Heart right ventricle (tissue), 16 donors: ENCODE data around the gene E2F7. TPM values are rescaled to one million over a fixed set of nuclear protein-coding genes. Genes with fewer than 3 reads are reported as not detected.

Experiments used
- ATAC-seq, 8 donors: fragments of 200-7000 bp; cut with Tn5 transposase; one replicate each; pipeline ENCODE4 v1.9.1; 2020; ENCODE audit warnings: mild to moderate bottlenecking in 8 of 8, moderate library complexity in 8 of 8, moderate number of reproducible peaks in 1 of 8
- DNase-seq, 2 donors: peaks; one replicate each; pipeline ENCODE4 v3.0.0-alpha.2; 2020
- H3K27ac ChIP-seq, 10 donors: fragments of 200-600 bp; sonication (generic) in 2 of 10; one replicate each; pipeline versions ENCODE4 v1.5.0 to v1.8.0; 2020 to 2022; ENCODE audit warnings: mild to moderate bottlenecking in 3 of 10
- H3K27me3 ChIP-seq, 7 donors: fragments of 200-600 bp; one replicate each; pipeline ENCODE4 v1.8.0; 2021 to 2022; ENCODE audit warnings: mild to moderate bottlenecking in 2 of 7
- H3K36me3 ChIP-seq, 9 donors: fragments of 200-600 bp; sonication (generic) in 1 of 9; one replicate each; pipeline versions ENCODE4 v1.5.0 to v1.8.0; 2020 to 2022; ENCODE audit warnings: mild to moderate bottlenecking in 2 of 9
- H3K4me1 ChIP-seq, 9 donors: fragments of 200-600 bp; sonication (generic) in 1 of 9; one replicate each; pipeline versions ENCODE4 v1.5.0 to v1.8.0; 2020 to 2022; ENCODE audit warnings: mild to moderate bottlenecking in 4 of 9
- H3K4me3 ChIP-seq, 10 donors: fragments of 200-600 bp; sonication (generic) in 2 of 10; one replicate each; pipeline versions ENCODE4 v1.5.0 to v1.8.0; 2020 to 2022; ENCODE audit warnings: mild to moderate bottlenecking in 7 of 10, moderate library complexity in 2 of 10
- H3K9me3 ChIP-seq, 11 donors: fragments of 200-600 bp in 10 of 11; sonication (generic) in 2 of 11; one replicate each; pipeline versions ENCODE4 v1.5.0 to v1.8.0; 2013 to 2022; ENCODE audit warnings: mild to moderate bottlenecking in 2 of 11, control low read depth in 1 of 11, moderate library complexity in 1 of 11
- WGBS, 2 donors: extraction: QIAGEN DNeasy Blood & Tissue Kit; methylation state at CpG; one replicate each; pipeline ENCODE4 v1.1.7; 2013; ENCODE audit warnings: inconsistent platforms in 1 of 2; 5-methylcytosine and 5-hydroxymethylcytosine counted together
- intact Hi-C, 10 donors: fragments of 100-400 bp; cut with DNase I; formaldehyde crosslinking; loops; one replicate each; pipeline versions ENCODE4 v1.11.1 to v1.14.2; 2022
- polyA plus RNA-seq, 2 donors: library from polyadenylated mRNA; stranded (reverse); fragments of 200-250 nt; gene quantifications; one replicate each; pipeline ENCODE4 v1.2.3, GENCODE V29; 2013
- total RNA-seq, 10 donors: library from RNA; stranded (reverse); fragmentation: NEBNext Ultra II Directional in 3 of 10; extraction: Animal tissue kit (Norgen Biotek cat#: 25700) in 3 of 10; gene quantifications; one replicate each; pipeline versions ENCODE4 v1.2.1 to v1.2.4, GENCODE V29; 2021 to 2023
- TF ChIP-seq, protein P1 (sequence below), 9 donors: fragments of 200-600 bp; sonication (generic) in 2 of 9; IDR thresholded peaks; one replicate each; pipeline versions ENCODE4 v1.5.0 to v1.8.0; 2021 to 2022; ENCODE audit warnings: antibody characterized with exemption in 9 of 9, mild to moderate bottlenecking in 5 of 9, moderate library complexity in 1 of 9
- donor health status: Arrhythmogenic right ventricular cardiomyopathy.
- donor health status: ischemic (EF 13 %, LVEDD 7.1; RV severe dilation, severe dysfunction).
- donor health status: healthy with polysubstance abuse.
- donor health status: DM: no; HTN: yes; CAD: no.
- donor health status: DM: no; HTN: no; CAD: no.
- donor health status: ischemic (EF 25% LVEDD 6.9; RV normal size, moderate dysfunction).
- donor health status: ischemic (EF 25% LVEDD 5.7; RV mildly dilated, moderate dysfunction).
- donor health status: healthy.
- donor health status: DM: yes; HTN: yes; CAD: no.
- donor health status: Ischemic cardiomyopathy.
- donor health status: ischemic (EF 35%, LVEDD 5.7; RV mildly dilated, moderate dysfunction).
- donor health status: nonischemic (EF 11% LVEDD 7.7; RV severe dilation, severe dysfunction).
- donor health status: DM: yes; HTN: yes; CAD: no.
- donor health status: PGD.
- donor health status: ischemic (EF 29% LVEDD 5.4; RV normal size, mild dysfunction).
- donor health status: nonischemic (EF 23%, LVEDD 6.1; RV moderate dilation, normal function).

E2F7 gene
- total and polyA plus RNA-seq, 12 donors, result 0.04 to 1.5 (median 0.28) TPM; not detected in 1

DNA sequence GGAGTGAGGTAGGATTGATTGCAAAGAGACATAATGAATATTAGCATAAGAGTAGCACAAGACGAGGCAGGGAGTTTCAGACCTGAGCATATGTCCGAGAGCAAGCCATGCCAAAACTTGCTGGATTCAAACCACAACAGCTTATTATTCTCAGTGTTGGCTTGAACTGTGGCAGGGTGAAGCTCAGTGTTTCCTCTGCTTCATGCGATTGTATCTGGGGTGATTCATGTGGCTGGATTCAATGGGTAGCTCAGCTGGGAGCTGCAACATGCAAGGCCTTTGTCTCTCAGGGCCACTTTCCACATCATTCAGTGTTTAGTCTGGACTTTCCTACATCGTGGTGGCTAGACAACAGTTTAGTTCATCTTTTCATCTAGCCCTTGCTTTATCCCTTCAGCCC is 22.1 kb upstream of the E2F7 start:
- intact Hi-C loops, result no loop called here
- Histone ChIP-seq H3K4me3 (no peak overlapping the region), H3K4me1 (no peaks in the 10 kb centered on the region), H3K27ac (no peak overlapping the region), H3K36me3 (no peaks in the 10 kb centered on the region), H3K9me3 (peaks cover 0 to 5% (median 0%) of the 10 kb centered on the region in 11 donors), H3K27me3 (no peaks in the 10 kb centered on the region)
- no peak for ATAC-seq
- DNase-seq, result no peak
- 42 to 66% methylated on average over 4 of the region's 4 CpGs for WGBS, 2 donors
- TF ChIP-seq, protein P1, sequence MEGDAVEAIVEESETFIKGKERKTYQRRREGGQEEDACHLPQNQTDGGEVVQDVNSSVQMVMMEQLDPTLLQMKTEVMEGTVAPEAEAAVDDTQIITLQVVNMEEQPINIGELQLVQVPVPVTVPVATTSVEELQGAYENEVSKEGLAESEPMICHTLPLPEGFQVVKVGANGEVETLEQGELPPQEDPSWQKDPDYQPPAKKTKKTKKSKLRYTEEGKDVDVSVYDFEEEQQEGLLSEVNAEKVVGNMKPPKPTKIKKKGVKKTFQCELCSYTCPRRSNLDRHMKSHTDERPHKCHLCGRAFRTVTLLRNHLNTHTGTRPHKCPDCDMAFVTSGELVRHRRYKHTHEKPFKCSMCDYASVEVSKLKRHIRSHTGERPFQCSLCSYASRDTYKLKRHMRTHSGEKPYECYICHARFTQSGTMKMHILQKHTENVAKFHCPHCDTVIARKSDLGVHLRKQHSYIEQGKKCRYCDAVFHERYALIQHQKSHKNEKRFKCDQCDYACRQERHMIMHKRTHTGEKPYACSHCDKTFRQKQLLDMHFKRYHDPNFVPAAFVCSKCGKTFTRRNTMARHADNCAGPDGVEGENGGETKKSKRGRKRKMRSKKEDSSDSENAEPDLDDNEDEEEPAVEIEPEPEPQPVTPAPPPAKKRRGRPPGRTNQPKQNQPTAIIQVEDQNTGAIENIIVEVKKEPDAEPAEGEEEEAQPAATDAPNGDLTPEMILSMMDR (IDR thresholded peaks at IDR 0.05), result no peak

DNA sequence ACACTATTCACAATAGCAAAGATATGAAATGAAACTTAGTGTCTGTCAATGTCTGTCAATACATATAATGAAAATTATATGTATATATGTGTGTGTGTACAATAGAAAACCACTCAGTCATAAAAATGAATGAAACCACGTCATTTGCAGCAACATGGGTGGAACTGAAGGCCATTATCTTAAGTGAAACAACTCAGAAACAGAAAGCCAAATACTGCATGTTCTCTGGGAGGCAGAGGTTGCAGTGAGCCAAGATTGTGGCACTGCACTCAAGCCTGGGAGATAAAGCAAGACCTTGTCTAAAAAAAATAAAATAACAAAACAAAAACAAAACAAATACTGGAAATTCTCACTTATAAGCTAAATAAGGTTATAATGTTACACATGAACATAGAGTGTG is 16.7 kb upstream of the E2F7 start:
- TF ChIP-seq, protein P1 (IDR thresholded peaks at IDR 0.05), result no peak
- Histone ChIP-seq H3K4me1 (no peaks in the 10 kb centered on the region), H3K27me3 (peaks cover 0 to 5% (median 0%) of the 10 kb centered on the region in 7 donors), H3K9me3 (no peaks in the 10 kb centered on the region), H3K36me3 (no peaks in the 10 kb centered on the region), H3K27ac (no peak overlapping the region), H3K4me3 (no peak overlapping the region)
- whole genome bisulfite sequencing, 2 donors, result 48 to 60% methylated on average over 1 of the region's 1 CpG
- no peak for ATAC-seq
- DNase-seq, result no peak
- intact Hi-C loops, result no loop called here

DNA sequence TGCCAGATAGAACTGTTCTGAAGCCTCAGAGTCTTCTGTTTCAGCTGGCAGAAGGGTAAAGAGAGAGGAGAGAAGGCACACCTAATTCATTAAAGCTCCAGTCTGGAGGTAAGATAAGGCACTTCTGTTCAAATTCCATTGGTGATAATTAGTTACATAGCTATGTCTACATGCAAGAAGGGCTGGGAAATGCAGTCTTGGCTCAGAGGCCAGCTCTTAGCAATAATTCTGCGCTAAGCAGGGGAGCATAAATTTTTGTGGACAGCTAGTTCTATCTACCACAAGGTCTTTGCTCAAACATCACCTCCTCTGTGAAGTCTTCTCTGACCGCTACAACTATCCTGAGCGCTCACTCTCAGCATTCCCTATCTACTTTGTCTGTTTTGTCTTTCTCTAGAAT is 14.3 kb upstream of the E2F7 start:
- no peak for DNase-seq
- intact Hi-C loops, result no loop called here
- Histone ChIP-seq H3K27ac (no peak overlapping the region), H3K9me3 (no peaks in the 10 kb centered on the region), H3K36me3 (no peaks in the 10 kb centered on the region), H3K4me1 (no peaks in the 10 kb centered on the region), H3K27me3 (peaks cover 0 to 9% (median 0%) of the 10 kb centered on the region in 7 donors), H3K4me3 (no peak overlapping the region)
- TF ChIP-seq, protein P1 (IDR thresholded peaks at IDR 0.05), result no peak
- WGBS, 2 donors, result 81 to 85% methylated on average over 3 of the region's 3 CpGs
- no peak for ATAC-seq

DNA sequence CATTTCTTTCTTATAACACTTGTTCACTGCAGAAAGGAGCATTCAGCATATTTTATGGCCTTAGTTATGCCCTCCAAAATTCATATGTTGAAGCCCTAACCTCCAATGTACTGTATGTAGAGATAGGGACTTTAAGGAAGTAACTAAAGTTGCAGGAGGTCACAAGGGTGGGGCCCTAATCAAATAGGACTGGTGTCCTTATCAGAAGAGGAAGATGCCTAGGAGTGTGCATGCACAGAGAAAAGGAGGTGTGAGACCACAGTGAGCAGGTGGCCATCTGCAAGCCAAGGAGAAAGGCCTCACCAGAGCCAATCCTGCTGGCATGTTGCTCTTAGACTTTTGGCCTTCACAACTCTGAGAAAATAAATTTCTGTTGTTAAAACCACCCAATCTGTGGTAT is 12.9 kb upstream of the E2F7 start:
- TF ChIP-seq, protein P1 (IDR thresholded peaks at IDR 0.05), result no peak
- Histone ChIP-seq H3K9me3 (no peaks in the 10 kb centered on the region), H3K36me3 (no peaks in the 10 kb centered on the region), H3K27me3 (peaks cover 0 to 9% (median 0%) of the 10 kb centered on the region in 7 donors), H3K4me1 (no peaks in the 10 kb centered on the region), H3K27ac (no peak overlapping the region), H3K4me3 (no peak overlapping the region)
- ATAC-seq (no peak), DNase-seq (no peak)
- intact Hi-C loops, result no loop called here
